Measurements from ENCODE around the gene CDADC1. TPM values are rescaled to one million over a fixed set of nuclear protein-coding genes. Genes with fewer than 3 reads are reported as not detected.

Gene CDADC1
- total RNA-seq, 6 experiments from 2014 or later: 2.2 to 10.1 (median 5.4) TPM

GRCh38 chr13:49271264-49271663 lies 23.5 kb downstream of the CDADC1 start:
- H3K9me3 ChIP-seq: no peaks in the 10 kb centered on the region
- no peak for DNase-seq
- 90% methylated on average over 1 of the region's 1 CpG for WGBS (ENCODE audit: insufficient coverage, low coverage, low lambda C conversion rate, missing lambda C conversion rate)
- H3K36me3 ChIP-seq: peaks cover 0 to 12% (median 0%) of the 10 kb centered on the region in 4 donors
- no peak for ATAC-seq
- peaks cover 0 to 7% (median 0%) of the 10 kb centered on the region in 4 donors for H3K4me1 ChIP-seq
- TF ChIP-seq CTCF (IDR thresholded peaks at IDR 0.05): no peak
- no peak for TF ChIP-seq POLR2A (IDR thresholded peaks at IDR 0.05)
- H3K27me3 ChIP-seq: no peaks in the 10 kb centered on the region
- intact Hi-C loops (cut with DNase I): no loop called here
- H3K4me3 ChIP-seq: no peak overlapping the region
- H3K27ac ChIP-seq: no peak overlapping the region

- peaks cover 0 to 12% (median 0%) of the 10 kb centered on the region in 4 donors for H3K36me3 ChIP-seq
- 42% methylated on average over 2 of the region's 2 CpGs for WGBS (ENCODE audit: insufficient coverage, low coverage, low lambda C conversion rate, missing lambda C conversion rate)
- no peaks in the 10 kb centered on the region for H3K9me3 ChIP-seq
- H3K4me1 ChIP-seq: peaks cover 0 to 7% (median 0%) of the 10 kb centered on the region in 4 donors
- intact Hi-C loops (cut with DNase I): no loop called here
- H3K27me3 ChIP-seq: no peaks in the 10 kb centered on the region
- no peak overlapping the region for H3K27ac ChIP-seq
- no peak overlapping the region for H3K4me3 ChIP-seq
- ATAC-seq: peak; percentile 33 to 85 (median 39)
- TF ChIP-seq CTCF (IDR thresholded peaks at IDR 0.05) (no peak), POLR2A (IDR thresholded peaks at IDR 0.05) (no peak)
- DNase-seq: no peak
Measured at GRCh38 chr13:49272296-49272695, 24.6 kb downstream of the CDADC1 start.

DNA sequence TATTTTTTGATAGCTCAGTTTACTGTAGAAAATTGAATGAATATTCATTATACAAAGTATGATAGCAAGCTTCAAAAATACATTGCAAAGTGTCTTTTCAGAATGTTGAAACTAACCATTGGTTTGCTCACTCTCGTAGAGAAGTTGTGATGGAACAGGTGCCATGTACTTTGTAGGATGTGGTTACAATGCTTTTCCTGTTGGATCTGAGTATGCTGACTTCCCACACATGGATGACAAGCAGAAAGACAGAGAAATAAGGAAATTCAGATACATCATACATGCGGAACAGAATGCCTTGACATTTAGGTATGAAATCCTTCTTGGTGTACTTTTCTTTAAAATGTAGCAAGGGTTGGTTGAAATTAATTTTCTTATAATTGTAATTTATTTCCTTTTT lies 30.5 kb downstream of the CDADC1 start:
- no peak for DNase-seq
- WGBS (ENCODE audit: insufficient coverage, low coverage, low lambda C conversion rate, missing lambda C conversion rate): 74% methylated on average over 2 of the region's 2 CpGs
- H3K4me1 ChIP-seq: peaks cover 0 to 16% (median 0%) of the 10 kb centered on the region in 4 donors
- H3K27me3 ChIP-seq: no peaks in the 10 kb centered on the region
- TF ChIP-seq POLR2A (IDR thresholded peaks at IDR 0.05): no peak
- no peak for TF ChIP-seq CTCF (IDR thresholded peaks at IDR 0.05)
- H3K36me3 ChIP-seq: peaks cover 0 to 4% (median 0%) of the 10 kb centered on the region in 4 donors
- H3K4me3 ChIP-seq: no peak overlapping the region
- intact Hi-C loops (cut with DNase I): no loop called here
- H3K9me3 ChIP-seq: no peaks in the 10 kb centered on the region
- no peak for ATAC-seq
- no peak overlapping the region for H3K27ac ChIP-seq

GRCh38 chr13:49279112-49279511 lies 31.4 kb downstream of the CDADC1 start:
- DNase-seq (no peak), ATAC-seq (no peak)
- WGBS (ENCODE audit: insufficient coverage, low coverage, low lambda C conversion rate, missing lambda C conversion rate): 80% methylated on average over 5 of the region's 5 CpGs
- Histone ChIP-seq H3K27me3 (no peaks in the 10 kb centered on the region), H3K36me3 (peaks cover 0 to 4% (median 0%) of the 10 kb centered on the region in 4 donors), H3K9me3 (no peaks in the 10 kb centered on the region), H3K27ac (no peak overlapping the region), H3K4me1 (peaks cover 0 to 11% (median 0%) of the 10 kb centered on the region in 4 donors), H3K4me3 (no peak overlapping the region)
- intact Hi-C loops (cut with DNase I): no loop called here
- no peak for TF ChIP-seq CTCF (IDR thresholded peaks at IDR 0.05)
- TF ChIP-seq POLR2A (IDR thresholded peaks at IDR 0.05): no peak

- Histone ChIP-seq H3K4me3 (no peak overlapping the region), H3K4me1 (peaks cover 0 to 10% (median 0%) of the 10 kb centered on the region in 4 donors), H3K36me3 (peaks cover 0 to 4% (median 0%) of the 10 kb centered on the region in 4 donors), H3K27me3 (no peaks in the 10 kb centered on the region), H3K27ac (no peak overlapping the region), H3K9me3 (no peaks in the 10 kb centered on the region)
- intact Hi-C loops (cut with DNase I): no loop called here
- TF ChIP-seq POLR2A (IDR thresholded peaks at IDR 0.05) (no peak), CTCF (IDR thresholded peaks at IDR 0.05) (no peak)
- no peak for DNase-seq
- ATAC-seq: no peak
Measured at GRCh38 chr13:49279885-49280284, 32.2 kb downstream of the CDADC1 start.

Data from right lobe of liver (tissue), 6 donors.